Measurements from ENCODE around the gene GRIN1.

GRIN1 gene

DNA sequence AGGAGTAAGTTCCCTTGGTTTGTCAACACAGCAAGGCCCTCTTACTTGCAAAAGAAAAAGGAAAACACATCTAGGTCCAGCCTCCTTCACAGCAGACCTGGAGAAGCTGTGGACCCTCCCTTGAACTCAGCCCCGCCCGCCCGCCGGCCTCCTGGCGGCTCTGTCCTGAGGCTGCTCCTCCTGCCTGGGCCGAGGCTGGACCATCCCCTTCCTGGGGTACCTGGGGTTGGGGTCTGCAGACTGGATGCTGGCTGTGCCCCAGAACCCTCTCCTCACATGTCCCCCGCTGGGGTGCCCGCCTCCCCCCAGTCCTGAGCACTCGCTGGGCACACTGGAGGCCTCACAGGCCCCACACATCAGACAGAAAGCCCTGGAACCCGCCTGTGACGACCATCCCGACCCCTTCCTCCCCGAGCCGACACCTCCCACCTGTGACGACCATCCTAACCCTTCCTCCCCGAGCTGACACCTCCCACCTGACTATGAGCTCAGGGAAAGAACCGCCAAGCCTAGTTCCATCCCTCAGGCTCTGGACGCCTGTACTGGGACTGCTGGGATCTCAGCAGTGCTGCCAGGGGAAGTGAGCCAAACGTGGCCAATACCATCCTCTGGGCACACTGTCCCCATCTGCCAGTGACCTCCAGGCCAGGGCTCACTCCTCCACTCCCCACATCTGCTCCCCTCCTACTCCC, 40.1 kb downstream of the GRIN1 start:
- no peak for DNase-seq (ENCODE audit: low spot score)

DNA sequence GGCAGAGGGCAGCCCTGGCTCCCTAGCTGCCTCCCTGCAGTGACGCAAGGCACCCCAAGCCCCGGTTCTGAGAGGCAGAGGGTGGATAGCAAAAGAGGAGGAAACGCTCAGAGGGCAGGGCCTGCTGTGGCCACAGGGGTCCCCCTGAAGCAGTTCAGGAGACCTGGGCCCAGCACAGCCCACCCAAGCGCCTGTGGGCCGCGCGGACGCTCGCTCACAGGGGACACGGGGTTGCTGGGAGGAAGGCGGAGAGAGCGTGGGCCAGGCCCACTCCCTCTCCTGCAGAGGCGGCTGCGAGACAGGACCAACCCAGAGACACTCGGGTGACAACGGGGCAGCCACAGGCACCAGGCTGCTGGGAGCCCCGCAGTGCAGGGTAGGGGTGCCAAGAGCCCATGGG, 40.8 kb downstream of the GRIN1 start:
- no peak for DNase-seq (ENCODE audit: low spot score)

DNA sequence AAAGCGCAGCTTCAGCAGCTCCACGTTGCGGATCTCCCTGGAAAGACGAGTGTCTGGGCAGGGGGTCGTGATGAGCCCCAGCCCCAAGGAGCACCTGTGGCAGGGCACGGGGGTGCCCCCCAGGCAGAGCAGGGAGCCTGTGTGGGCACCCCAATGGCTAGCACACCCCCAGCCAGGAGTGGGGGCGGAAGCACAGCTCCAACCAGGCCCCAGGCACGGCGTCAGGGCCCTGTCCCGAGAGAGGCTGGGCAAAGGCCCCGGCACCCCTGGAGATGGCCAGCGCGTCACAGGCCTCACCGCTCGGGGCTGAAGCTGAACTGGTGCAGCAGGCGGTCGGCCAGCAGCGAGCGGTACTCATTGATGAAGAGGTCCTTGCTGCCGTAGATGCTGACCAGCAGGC, 41.5 kb downstream of the GRIN1 start:
- DNase-seq (ENCODE audit: low spot score): no peak

DNA sequence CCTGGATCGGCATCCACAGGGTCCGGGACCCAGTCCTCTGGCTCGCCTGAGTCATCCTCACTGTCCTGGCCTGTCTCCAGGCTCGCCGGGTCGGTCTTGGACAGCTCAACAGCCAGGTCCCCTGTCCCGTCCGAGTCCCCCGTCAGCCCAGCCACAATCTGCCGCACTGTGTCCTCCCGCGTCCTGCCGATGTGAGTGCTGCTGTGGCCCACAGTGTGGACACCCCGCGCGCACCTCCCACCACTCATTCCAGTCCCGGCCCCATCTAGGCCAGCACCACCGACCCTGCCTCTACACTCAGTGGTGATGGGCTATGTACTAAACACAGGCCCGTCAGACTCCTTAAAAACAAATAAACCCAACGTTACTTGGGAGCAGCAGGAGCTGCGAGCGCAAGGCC, 42.7 kb downstream of the GRIN1 start:
- no peak for DNase-seq (ENCODE audit: low spot score)

DNA sequence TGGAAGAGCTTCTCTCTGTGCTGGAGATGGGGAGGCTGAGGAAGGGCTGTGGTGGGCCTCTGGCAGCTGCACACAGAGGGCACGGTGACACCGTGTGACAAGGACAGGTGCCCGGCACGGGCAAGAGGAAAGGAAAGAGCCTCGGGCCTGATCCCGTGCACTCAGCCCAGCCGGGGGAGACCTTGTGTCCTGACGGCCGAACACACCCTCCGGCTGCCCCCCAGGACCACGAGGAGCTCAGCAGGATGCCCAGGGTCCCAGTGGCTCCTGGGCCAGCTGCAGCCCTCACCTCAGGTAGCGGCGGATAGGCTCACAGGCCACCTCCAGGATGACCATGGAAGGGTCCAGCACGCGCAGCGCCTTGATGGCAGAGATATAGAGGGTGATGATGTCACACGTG, 43.9 kb downstream of the GRIN1 start:
- DNase-seq (ENCODE audit: low spot score): no peak

DNA sequence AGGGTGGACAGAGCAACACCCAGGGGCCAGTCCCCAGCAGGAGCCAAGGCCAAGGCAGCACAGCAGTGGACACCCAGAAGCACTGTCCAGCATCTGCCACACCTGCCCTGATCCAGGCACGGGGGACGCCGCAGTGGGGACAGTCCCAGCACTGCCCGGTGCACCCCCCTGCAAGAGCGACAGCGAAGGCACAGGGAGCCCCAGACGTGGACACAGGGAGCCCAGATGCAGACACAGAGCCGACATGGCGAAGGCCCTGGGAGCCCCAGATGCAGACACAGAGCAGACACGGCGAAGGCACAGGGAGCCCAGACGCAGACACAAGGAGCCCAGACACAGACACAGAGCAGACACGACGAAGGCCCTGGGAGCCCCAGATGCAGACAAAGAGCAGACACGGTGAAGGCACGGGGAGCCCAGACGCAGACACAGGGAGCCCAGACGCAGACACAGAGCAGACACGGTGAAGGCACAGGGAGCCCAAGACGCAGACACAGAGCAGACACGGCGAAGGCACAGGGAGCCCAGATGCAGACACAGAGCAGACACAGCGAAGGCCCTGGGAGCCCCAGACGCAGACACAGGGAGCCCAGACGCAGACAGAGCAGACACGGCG, 45.1 kb downstream of the GRIN1 start:
- no peak for DNase-seq (ENCODE audit: low spot score)

DNA sequence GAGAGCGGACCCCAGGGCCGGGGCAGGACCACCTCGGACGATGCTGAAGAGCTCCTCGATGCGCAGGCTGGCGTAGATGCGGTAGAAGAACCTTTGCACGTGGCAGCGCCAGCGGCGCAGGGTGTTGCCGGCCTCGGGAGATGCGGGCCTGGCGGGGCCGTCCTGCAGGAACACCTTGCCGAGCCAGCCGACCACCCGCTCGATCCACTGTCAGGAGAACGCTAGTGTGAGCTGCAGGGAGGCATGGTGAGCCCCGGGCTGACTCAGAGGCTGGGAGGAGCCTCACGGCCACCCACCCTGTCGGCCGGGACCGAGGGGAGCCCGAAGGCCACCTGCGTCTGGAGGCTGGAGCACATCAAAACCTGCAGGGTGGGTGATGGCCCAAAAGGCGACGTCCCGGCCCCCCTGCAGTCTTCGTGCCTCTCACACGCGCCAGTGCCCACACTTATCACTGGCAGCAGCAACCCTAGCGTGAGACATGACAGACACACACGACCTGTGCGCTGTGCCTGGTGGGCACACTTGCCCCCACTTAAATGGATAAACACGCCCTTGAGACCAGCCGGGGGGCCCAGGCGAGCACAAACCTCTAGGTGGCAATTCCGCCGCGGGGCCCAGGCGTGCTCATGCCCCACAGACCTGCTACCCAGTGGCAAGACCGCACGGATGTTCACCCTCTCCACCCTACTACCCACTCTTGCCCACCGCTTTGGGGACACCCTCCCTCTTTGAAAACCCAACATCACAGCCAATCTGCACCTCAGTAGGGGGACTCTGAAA, 46.1 kb downstream of the GRIN1 start:
- DNase-seq (ENCODE audit: low spot score): no peak

DNA sequence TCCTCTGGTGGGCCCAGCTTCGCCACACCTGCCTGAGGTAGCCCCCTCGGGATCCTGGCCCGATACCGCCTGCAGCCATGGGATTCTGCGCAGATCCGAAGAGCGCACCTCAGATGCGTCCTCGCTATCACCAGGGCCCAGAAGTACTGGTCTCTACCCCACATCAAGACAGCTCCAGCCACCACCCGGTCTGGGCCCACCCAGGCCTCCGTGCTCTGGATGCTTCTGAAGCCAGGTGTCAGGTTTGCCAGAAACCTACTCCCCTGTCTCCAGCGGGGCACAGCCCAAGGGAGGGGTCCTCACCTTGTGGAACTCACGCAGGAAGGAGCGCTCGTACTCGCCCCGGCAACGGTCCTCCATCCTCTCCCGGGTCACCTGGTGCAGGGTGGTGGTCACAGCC, 47.0 kb downstream of the GRIN1 start:
- no peak for DNase-seq (ENCODE audit: low spot score)

DNA sequence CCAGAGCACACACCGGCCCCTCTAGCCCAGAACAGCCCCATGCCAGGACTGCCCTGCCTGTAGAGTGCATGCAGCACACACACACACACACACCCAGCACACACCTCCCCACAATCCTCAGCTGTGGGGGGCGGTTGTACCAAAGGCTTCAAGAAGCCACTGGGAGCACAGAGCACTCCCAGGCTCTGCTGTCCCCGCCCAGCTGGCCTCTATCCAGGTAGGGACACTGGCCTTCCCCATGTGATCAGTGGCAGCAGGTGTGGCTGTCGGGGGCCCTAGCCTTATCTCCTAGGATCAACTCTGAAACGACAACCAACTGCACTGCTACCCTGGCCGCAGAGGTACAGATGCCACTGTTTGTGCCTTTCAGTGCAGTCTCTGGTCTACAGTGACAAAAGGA, 47.4 kb downstream of the GRIN1 start:
- DNase-seq (ENCODE audit: low spot score): no peak

DNA sequence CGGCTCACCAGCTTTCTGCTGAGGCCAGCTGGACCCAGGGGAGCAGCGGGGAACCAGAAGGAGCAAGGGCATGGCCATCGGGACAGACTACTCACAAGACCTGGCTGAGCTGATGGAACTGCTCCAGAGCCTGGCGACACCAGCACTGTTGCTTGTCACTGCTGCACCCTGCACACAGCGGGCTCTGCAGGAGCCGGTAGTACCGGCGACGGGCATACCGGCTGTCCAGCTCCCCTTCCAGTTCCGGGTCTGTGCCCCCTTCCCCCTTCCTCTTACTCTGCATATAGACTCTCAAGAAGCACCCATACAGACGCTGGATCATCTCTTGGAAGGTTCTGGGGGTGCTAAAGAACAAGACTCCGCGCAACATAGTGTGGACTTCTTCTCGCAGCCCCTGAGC, 48.4 kb downstream of the GRIN1 start:
- no peak for DNase-seq (ENCODE audit: low spot score)

DNA sequence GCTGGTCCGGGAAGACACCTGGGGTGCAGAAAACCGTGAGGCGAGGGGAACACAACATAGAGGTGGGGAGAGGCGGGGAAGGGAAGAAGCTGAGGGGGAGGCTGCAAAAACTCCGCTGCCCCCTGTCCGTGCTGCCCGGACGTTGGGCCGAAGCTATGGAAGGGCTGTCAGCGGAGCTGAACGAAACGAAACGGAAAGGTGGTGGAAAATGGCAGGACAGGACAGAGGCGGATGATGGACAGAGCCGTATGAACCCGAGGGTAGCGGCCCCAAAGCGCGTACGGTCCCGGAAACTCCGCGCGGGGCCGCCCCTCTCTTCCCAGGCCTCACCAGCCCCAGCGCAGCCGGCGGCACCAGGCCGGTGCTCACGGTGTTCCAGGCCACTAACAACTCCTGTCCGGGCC, 49.1 kb downstream of the GRIN1 start:
- DNase-seq (ENCODE audit: low spot score): no peak

DNA sequence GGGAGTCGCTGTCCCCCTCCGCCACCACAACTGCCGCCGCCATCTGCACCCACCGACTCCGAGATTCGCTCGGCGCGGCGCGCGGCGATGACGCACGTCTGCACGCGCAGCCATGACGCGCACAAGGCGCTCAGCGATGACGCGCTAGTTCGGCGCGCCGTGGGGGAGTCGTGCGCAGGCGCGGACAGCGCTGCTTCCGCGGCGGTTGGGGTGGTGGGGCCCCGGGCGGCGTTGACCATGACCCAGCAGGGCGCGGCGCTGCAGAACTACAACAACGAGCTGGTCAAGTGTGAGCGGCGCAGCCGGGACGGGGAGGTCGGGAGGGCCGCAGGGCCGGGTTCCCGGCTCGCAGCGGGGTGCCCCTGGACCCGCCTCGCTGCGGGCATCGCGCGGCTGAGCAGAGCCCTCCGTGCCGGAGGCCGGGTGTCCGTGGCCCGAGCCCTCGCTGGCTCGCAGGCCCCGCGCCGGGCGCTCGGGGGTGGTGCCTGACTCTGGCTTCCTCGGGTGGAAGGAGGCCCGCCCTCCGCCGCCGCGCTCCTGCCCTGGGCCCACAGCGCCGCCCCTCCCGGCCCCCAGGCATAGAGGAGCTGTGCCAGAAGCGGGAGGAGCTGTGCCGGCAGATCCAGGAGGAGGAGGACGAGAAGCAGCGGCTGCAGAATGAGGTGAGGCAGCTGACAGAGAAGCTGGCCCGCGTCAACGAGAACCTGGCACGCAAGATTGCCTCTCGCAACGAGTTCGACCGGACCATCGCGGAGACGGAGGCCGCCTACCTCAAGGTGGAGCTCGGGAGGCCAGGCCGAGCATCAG, 49.7 kb downstream of the GRIN1 start, which contains the start of the genes ANAPC2 and SSNA1:
ANAPC2 (minus strand) TSS at position 71 of the 807 bp plus-strand sequence; CDS start at position 43, 28 bp downstream.
SSNA1 (plus strand) TSS at position 187 of the 807 bp plus-strand sequence; CDS start at position 238, 51 bp downstream.
- DNase-seq (ENCODE audit: low spot score): peak; percentile 98

DNA sequence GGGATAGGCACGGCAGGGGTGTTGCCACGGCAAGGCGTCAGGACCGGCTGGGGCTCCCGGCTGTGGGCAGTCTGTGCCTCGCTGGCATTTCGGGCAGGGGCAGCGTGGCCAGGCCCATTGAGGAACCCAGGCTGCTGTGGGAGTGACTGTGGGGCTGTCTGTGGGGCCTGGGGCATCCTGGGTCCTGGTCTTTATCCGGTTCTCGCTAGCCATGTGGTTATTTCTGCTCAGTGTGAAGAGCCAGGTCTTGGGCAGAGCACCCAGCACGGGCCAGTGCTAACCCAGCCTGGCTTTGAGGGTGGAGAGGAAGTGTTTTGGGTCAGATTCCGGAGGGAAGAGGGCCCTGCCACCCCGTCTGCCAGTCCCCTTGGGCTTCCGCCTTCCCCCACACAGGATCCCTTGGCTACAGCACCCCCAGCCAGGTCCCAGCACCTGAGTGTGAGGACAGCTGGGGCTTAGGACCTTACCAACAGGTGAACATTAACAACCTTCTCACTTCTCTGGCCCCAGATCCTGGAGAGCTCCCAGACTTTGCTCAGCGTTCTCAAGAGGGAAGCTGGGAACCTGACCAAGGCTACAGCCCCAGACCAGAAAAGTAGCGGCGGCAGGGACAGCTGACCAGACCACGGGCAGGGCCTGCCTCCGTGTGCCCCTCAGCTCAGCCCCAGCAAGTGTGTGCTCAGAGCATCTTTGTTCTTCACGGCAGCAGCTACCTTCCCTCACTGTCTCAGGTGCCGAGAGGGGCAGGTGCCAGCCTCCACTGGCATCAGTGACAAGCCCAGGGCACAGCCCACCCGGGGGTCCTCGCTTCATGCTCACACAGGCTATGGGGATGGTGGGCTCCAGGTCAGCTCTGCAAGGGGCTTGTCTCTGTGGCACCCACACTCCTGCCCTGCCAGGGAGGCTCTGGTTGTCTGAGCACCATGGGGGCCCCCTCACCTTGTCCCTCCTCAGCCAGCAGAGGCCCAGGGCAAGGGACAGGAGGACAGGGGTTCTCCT, 50.6 kb downstream of the GRIN1 start:
- no peak for DNase-seq (ENCODE audit: low spot score)

DNA sequence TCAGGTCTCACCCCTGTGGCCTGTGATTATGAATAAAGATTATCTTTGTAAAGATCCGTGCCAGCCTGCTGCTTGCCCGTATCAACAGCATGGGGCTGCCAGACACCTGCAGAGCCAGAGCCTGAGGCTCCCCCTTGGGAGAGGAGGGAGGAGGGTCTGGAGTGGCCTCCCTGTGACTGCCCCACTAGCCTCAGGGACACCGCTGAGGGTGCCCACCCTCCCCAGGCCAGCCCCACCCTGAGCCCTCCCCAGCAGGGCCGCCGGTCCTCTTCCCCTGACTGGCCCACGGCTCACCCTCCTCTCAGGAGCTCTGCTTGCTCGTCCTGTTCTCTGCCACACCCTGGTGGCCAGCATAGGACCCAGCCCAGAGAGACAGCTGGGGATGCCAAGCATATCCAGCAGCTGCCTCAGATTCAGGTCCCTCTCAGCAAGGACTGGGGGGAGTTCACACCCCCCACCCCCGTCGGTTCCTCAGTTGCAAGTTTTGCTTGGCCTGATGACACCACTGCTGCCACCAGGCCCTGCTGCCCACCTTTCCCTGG, 51.4 kb downstream of the GRIN1 start:
- DNase-seq (ENCODE audit: low spot score): no peak

DNA sequence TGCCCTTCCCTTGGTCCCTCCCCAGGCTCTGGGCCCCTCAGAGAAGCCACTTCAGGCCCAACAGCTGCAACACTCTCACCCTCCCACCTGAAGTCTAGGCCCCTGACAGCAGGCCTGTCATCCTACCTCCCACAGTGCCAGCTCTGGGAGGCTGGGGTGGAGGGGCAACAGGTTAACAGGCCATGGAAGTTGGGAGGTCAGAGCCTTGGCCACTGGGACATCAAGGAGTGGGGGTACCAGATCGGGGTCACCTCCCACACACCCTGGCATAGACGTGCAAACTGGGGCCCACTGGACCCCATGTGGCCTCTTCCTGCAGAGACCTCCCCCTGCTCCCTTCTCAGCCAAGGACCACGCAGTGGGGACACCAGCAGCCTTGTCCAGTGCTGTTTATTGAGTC, 52.3 kb downstream of the GRIN1 start:
- DNase-seq (ENCODE audit: low spot score): no peak

DNA sequence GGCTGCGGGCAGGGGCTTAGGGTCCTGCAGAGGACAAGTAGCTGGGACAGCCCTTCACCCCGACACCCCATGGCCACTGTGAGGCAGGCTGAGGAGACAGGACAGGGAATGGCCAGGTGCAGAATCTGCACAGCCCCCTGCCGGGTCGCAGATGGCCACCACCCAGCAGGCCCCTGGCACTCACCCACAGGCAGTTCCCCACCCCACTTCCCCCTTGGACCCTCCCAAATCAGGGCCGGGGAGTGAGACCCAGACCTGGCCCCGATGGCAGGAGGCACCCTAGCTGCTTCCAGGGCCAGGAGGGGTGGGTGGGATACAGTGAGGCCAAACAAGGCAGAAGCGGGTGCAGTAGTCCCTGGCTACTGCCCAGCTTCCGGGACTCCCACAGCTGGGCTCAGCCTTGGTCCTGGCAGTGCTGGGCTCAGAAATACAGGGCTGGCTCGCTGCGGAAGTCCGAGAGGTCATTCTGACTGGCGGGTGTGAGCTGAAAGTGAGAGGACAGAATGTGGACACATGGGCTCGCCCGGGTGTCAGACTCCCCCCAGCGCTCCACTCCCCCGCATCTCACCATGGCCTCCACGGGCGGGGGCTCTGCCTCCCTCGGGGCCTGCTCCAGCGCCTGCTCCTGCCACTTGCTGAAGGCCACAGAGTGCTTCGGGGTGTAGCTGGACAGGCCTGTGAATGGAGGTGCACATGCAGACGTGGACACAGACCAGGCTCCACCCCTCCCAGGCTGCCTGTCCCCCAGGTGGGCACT, 52.9 kb downstream of the GRIN1 start:
- DNase-seq (ENCODE audit: low spot score): no peak

DNA sequence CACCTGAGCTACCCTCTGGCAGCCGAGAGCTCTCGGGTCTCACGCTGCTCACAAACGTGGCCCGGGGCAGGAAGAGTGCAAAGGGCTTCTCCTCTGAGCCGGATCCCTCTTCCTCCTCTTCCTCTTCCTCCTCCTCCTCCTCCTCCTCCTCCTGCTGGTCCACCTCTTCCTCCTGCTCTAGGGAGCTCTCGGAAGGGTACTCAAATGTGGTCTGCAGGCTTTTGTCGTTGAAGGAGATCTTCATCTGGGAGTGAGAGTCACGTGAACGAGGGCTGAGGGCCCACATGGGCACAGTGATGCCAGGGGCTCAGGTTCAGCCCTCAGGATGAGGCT, 53.5 kb downstream of the GRIN1 start:
- no peak for DNase-seq (ENCODE audit: low spot score)

DNA sequence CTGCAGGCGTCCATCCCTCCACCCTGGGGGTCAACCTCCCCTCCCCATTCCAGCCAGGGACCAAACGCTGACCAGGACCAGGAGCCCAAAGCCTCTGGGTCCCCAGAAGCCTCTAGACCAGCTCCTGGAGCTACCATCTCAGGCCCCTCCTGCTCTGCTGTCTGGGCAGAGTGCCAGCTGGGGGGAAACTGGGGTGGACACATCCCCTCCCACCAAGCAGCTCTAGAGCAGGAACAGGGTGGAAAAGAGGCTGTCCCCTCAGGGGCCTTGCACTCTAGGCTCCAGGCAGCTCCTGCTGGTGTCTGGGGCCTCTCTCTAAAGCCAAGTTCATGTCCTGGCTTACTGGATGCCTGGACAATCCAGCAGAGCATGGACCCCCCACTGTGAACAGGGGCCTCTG, 53.9 kb downstream of the GRIN1 start:
- DNase-seq (ENCODE audit: low spot score): no peak

DNA sequence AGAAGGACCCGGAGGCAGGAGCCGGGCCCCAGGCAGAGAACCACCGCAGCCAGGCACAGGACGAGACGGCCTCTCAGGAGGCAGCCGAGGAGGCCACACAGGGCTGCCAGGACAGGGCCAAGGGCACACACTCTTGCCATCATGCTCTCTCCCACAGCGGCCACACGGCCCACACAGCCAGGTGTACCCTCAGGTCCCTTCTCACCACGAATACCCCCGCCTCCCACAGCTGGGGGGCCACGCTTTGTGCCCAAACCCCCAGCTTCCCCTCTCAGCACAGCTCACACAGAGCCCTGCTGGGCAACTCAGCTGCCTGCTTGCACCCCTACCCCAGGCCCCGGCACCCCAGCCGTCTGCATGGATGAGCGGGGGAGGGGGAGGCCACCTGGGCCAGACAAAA, 54.8 kb downstream of the GRIN1 start:
- DNase-seq (ENCODE audit: low spot score): no peak

DNA sequence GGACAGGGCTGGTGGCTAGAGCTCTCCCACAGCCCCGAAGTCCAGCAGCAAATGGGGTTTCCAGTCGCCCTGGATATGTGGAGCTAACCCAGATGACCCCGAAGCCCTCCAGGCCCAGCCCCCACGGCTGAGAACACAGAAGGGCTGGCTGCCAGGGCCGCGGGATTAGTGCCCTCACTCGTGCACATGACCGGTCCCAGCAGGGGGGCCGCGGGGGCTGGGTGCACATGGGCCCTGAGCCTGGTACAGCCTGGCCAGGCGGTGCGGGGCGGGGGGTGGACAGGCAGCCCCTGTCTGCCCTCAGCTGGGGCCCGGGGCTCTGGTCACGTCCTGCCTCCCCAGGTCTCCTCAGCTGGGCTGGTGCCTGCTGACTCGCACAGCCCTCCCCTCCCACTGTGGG, 55.4 kb downstream of the GRIN1 start:
- no peak for DNase-seq (ENCODE audit: low spot score)
